OCI-LY7 (cell line): ENCODE measurements around the gene NEURL2. TPM values are rescaled to one million over a fixed set of nuclear protein-coding genes. Genes with fewer than 3 reads are reported as not detected.

Source experiments
- BruUV-seq: library from RNA; stranded (reverse); fragments of 400-500 nt; replicated peaks from 2 replicates; lab custom pipeline; 2021; lab: Mats Ljungman, UMichigan
- CTCF ChIA-PET: fragments of 300-600 bp; sonication (Branson Sonifier 250); formaldehyde crosslinking; loops from one replicate; lab custom pipeline; 2022; ENCODE audit warnings: antibody characterized with exemption; ENCODE audit not compliant: unreplicated experiment; lab: Charles Lee
- POLR2A ChIA-PET: fragments of 300-600 bp; sonication (Branson Sonifier 250); formaldehyde crosslinking; loops from one replicate; lab custom pipeline; 2022; ENCODE audit warnings: antibody characterized with exemption; lab: Charles Lee
- DNase-seq: peaks from one replicate; pipeline ENCODE4 v3.0.0-alpha.2; 2015; ENCODE audit warnings: low spot score
- H2AFZ ChIP-seq: fragments of 200-600 bp; sonication (generic), shearing (Covaris generic); 2 replicates; pipeline ENCODE4 v1.6.1; 2014; ENCODE audit warnings: mild to moderate bottlenecking, antibody characterized with exemption, low read length, moderate library complexity
- H3K27ac ChIP-seq: fragments of 200-600 bp; sonication (generic); 2 replicates; pipeline ENCODE4 v1.5.1; 2014; ENCODE audit warnings: mixed run types, low read depth, mild to moderate bottlenecking, moderate library complexity, low read length, inconsistent platforms; ENCODE audit not compliant: poor library complexity, severe bottlenecking
- H3K36me3 ChIP-seq: fragments of 200-600 bp; sonication (generic); 2 replicates; pipeline ENCODE4 v1.6.1; 2014; ENCODE audit warnings: mild to moderate bottlenecking, antibody characterized with exemption, low read length, moderate library complexity, mixed read lengths; ENCODE audit not compliant: insufficient read depth
- H3K4me1 ChIP-seq: fragments of 200-600 bp; sonication (generic); 2 replicates; pipeline ENCODE4 v1.5.1; 2014; ENCODE audit warnings: mild to moderate bottlenecking, low read length; ENCODE audit not compliant: insufficient read depth, poor library complexity, severe bottlenecking
- H3K4me2 ChIP-seq: fragments of 200-600 bp; sonication (generic); 2 replicates; pipeline ENCODE4 v1.6.1; 2014; ENCODE audit warnings: mild to moderate bottlenecking, low read length
- H3K4me3 ChIP-seq: fragments of 200-600 bp; sonication (generic); 2 replicates; pipeline ENCODE4 v1.5.1; 2014; ENCODE audit warnings: mild to moderate bottlenecking, low read depth, low read length; ENCODE audit not compliant: poor library complexity, severe bottlenecking
- H3K79me2 ChIP-seq: fragments of 200-600 bp; sonication (generic); 2 replicates; pipeline ENCODE4 v1.6.1; 2016; ENCODE audit warnings: low read depth, mild to moderate bottlenecking, low read length, moderate library complexity, mixed read lengths; ENCODE audit not compliant: insufficient read depth
- H3K9me2 ChIP-seq: fragments of 200-600 bp; sonication (generic); 2 replicates; pipeline ENCODE4 v1.6.1; 2016; ENCODE audit warnings: mild to moderate bottlenecking, low read length, mixed read lengths; ENCODE audit not compliant: insufficient read depth
- H3K9me3 ChIP-seq: fragments of 200-600 bp; sonication (generic); 2 replicates; pipeline ENCODE4 v1.6.1; 2014; ENCODE audit warnings: mild to moderate bottlenecking, mixed run types, low read length, mixed read lengths
- H4K20me1 ChIP-seq: fragments of 200-600 bp; sonication (generic); 2 replicates; pipeline ENCODE4 v1.6.1; 2014; ENCODE audit warnings: mild to moderate bottlenecking, antibody characterized with exemption, low read length, moderate library complexity, mixed read lengths; ENCODE audit not compliant: insufficient read depth
- EZH2phosphoT487 ChIP-seq: fragments of 200-600 bp; sonication (generic); IDR thresholded peaks from 2 replicates; pipeline ENCODE4 v1.6.1; 2018; ENCODE audit warnings: low read depth, borderline replicate concordance, mild to moderate bottlenecking, mixed run types, antibody characterized with exemption, low read length, moderate library complexity, mixed read lengths
- intact Hi-C: fragments of 100-400 bp; cut with micrococcal nuclease; formaldehyde crosslinking; loops from one replicate; pipeline ENCODE4 v1.10.0; 2022; ENCODE audit not compliant: unreplicated experiment
- total RNA-seq, 2 experiments: library from RNA; depleted of rRNA in 1 of 2; stranded (reverse); fragments of >200 nt in 1 of 2; shearing (Covaris generic) in 1 of 2; gene quantifications; 2 replicates each; pipeline ENCODE4 v1.2.3, GENCODE V29; 2014 to 2022
- TF ChIP-seq, protein P1 (sequence below): fragments of 200-600 bp; sonication (generic); conservative IDR thresholded peaks from 2 replicates; pipeline ENCODE4 v1.5.1; 2014; ENCODE audit warnings: mild to moderate bottlenecking, antibody characterized with exemption, low read length, moderate library complexity, mixed read lengths

Gene NEURL2
- total RNA-seq, 2 experiments from 2014 or later: 9.9 to 10.7 TPM

DNA sequence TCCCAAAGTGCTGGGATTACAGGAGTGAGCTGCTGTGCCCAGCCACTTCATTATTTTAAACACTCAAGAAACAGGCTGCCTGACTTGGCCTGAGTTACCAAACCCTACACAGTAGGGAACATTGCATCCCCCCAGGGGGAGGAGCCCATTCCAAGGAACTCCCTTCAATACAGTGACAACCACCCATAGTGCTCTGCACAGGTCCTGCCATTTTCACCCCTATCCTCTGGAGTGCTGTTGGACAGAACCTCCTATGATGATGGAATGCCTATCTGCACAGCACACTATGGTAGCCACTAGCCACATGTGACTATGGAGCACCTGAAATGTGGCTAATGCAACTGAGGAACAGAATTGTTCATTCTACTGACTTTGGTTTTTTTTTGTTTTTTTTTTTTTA lies 45.6 kb downstream of the NEURL2 start:
- H3K9me2 ChIP-seq: no peaks in the 10 kb centered on the region
- H3K9me3 ChIP-seq: no peaks in the 10 kb centered on the region
- H4K20me1 ChIP-seq: no peaks in the 10 kb centered on the region
- ChIA-PET CTCF (no interaction called here), POLR2A (interaction anchor here (1.1 kb wide), 1 partner anchor 13 kb away, joined by 4 read pairs; no protein-coding TSS in a partner anchor)
- H3K4me2 ChIP-seq: no peak overlapping the region
- no peak overlapping the region for H3K4me3 ChIP-seq
- TF ChIP-seq, protein P1, sequence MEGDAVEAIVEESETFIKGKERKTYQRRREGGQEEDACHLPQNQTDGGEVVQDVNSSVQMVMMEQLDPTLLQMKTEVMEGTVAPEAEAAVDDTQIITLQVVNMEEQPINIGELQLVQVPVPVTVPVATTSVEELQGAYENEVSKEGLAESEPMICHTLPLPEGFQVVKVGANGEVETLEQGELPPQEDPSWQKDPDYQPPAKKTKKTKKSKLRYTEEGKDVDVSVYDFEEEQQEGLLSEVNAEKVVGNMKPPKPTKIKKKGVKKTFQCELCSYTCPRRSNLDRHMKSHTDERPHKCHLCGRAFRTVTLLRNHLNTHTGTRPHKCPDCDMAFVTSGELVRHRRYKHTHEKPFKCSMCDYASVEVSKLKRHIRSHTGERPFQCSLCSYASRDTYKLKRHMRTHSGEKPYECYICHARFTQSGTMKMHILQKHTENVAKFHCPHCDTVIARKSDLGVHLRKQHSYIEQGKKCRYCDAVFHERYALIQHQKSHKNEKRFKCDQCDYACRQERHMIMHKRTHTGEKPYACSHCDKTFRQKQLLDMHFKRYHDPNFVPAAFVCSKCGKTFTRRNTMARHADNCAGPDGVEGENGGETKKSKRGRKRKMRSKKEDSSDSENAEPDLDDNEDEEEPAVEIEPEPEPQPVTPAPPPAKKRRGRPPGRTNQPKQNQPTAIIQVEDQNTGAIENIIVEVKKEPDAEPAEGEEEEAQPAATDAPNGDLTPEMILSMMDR: no peak
- TF ChIP-seq EZH2phosphoT487: no peak
- H3K27ac ChIP-seq: no peak overlapping the region
- DNase-seq: no peak
- H3K79me2 ChIP-seq: no peaks in the 10 kb centered on the region
- peaks cover 32% of the 10 kb centered on the region; the same call in 1 of the 2 replicates for H3K36me3 ChIP-seq
- peaks cover 20% of the 10 kb centered on the region for H3K4me1 ChIP-seq
- intact Hi-C loops: no loop called here
- no TSS peak for BruUV-seq
- H2AFZ ChIP-seq: no peak overlapping the region

DNA sequence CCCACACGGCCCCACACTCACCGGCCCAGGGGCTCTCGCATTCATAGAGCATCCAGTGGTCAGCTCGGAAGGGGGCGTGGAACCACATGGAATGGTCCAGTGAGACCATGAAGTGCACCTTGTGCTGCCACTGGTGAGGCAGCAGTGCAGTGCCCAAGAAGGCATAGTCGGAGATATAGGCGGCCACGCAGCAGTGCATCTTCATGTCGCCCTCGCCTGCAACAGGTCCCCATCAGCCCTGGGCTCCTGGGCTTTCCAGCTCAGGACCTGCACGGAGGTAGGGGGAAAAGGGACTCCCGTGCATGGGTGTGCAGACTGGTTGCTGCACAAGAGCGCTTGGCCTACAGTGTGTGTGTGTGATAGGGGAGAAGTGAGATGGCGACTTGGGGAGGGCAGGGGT lies 47.5 kb downstream of the NEURL2 start:
- TF ChIP-seq, protein P1: no peak
- no peak for TF ChIP-seq EZH2phosphoT487
- ChIA-PET POLR2A (no interaction called here), CTCF (no interaction called here)
- Histone ChIP-seq H2AFZ (no peak overlapping the region), H3K4me1 (peaks cover 20% of the 10 kb centered on the region), H3K4me3 (no peak overlapping the region), H3K4me2 (no peak overlapping the region), H3K79me2 (no peaks in the 10 kb centered on the region), H3K9me3 (no peaks in the 10 kb centered on the region), H3K9me2 (no peaks in the 10 kb centered on the region), H4K20me1 (no peaks in the 10 kb centered on the region), H3K36me3 (peaks cover 32% of the 10 kb centered on the region; the same call in 1 of the 2 replicates), H3K27ac (no peak overlapping the region)
- intact Hi-C loops: no loop called here
- no TSS peak for BruUV-seq
- no peak for DNase-seq

DNA sequence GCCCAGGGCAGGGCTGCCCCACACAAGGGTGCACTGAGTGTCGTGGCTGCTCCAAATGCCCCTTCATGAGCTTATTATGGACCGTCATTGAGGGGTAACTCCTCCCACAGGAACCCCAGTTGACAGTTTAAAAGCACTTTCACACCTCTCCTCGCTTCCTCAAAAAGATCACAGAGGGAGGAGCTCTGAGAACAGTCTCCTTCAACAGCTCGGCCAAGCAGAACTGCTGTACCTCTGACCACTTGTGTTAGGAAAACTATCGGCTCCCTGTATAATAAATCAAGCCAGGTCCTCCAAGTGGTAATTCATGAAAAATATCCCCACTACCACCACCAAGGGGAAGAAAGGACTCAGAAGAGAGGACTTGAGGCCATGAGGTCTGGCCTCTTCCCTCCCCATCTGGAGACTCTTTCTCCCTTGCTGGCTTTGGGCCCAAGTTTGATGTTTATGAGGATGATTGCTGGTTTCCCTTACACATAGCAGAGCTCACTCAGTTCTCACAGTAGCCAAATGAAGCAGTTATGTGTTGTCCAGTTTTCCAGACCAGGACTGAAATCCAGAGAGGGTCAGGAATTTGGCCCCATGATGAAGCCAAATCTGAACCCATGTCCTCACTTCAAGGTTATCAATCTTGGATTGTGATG lies 48.7 kb downstream of the NEURL2 start:
- H3K9me2 ChIP-seq: no peaks in the 10 kb centered on the region
- H3K79me2 ChIP-seq: no peaks in the 10 kb centered on the region
- H3K27ac ChIP-seq: peak overlapping the region; percentile 66
- intact Hi-C loops: no loop called here
- peaks cover 32% of the 10 kb centered on the region; the same call in 1 of the 2 replicates for H3K36me3 ChIP-seq
- TF ChIP-seq EZH2phosphoT487: no peak
- TF ChIP-seq, protein P1: no peak
- DNase-seq: peak; percentile 84
- POLR2A ChIA-PET: interaction anchor here (0.6 to 2.4 kb wide), 12 partner anchors 10 to 166 kb away, joined by 3 to 11 read pairs (median 5); partner anchors contain the start of genes ACOT8, SNX21, ZSWIM1 and ZSWIM3
- peak overlapping the region; percentile 58 for H3K4me2 ChIP-seq
- TSS peak; percentile 35 for BruUV-seq
- peak overlapping the region; percentile 12 for H3K4me3 ChIP-seq
- H3K4me1 ChIP-seq: peaks cover 20% of the 10 kb centered on the region
- CTCF ChIA-PET: interaction anchor here (0.7 to 1.2 kb wide), 2 partner anchors 20 to 128 kb away, joined by 3 to 4 read pairs; no protein-coding TSS in a partner anchor
- no peaks in the 10 kb centered on the region for H4K20me1 ChIP-seq
- H2AFZ ChIP-seq: peak overlapping the region; percentile 13; the same call in 1 of the 2 replicates
- H3K9me3 ChIP-seq: no peaks in the 10 kb centered on the region
